A549 treated with Mapracorat at 1 μM for 4 hours (cell line): ENCODE results near the gene ITGA2. TPM values are rescaled to one million over a fixed set of nuclear protein-coding genes. Genes with fewer than 3 reads are reported as not detected.

Experiments used
- total RNA-seq: library from RNA; stranded (reverse); fragments of 200-300 nt; extraction: Qiagen RNA extraction; gene quantifications from 5 replicates; pipeline ENCODE4 v1.2.3, GENCODE V29; 2022

The ITGA2 gene
- total RNA-seq, result 10.4 to 15.2 TPM (median 13.6 TPM) in 5 replicates

DNA sequence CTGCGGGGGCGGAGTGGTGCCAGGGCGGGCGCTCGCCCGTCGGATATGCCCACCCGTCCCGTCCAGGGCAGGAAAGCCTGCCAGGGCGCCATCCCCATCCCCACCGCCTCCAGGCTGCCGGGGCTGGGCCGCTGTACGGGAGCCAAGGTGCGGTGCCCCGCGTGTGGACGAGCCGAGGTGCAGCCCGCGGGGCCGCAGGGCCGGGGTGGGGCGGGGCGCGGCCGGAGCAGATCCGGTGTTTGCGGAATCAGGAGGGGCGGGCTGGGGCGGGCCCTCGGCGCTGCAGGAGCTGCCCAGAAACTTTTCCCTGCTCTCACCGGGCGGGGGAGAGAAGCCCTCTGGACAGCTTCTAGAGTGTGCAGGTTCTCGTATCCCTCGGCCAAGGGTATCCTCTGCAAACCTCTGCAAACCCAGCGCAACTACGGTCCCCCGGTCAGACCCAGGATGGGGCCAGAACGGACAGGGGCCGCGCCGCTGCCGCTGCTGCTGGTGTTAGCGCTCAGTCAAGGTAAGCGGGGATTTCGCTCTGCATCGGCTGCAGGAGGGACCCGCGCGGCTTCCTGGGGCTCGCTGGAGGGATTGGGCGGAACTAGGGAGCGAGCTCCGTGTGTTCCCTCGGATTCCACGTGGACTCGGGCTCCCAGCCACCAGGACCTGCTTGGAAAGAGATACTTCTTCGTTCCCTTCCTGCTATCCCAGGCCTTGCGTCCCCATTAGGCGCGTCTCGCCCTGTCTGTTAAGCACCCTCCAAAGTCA, at the start of gene ITGA2:
Gene ITGA2 (plus strand): TSS at position 328 of the 756 bp plus-strand sequence. CDS start 117 bp downstream, at position 445.

DNA sequence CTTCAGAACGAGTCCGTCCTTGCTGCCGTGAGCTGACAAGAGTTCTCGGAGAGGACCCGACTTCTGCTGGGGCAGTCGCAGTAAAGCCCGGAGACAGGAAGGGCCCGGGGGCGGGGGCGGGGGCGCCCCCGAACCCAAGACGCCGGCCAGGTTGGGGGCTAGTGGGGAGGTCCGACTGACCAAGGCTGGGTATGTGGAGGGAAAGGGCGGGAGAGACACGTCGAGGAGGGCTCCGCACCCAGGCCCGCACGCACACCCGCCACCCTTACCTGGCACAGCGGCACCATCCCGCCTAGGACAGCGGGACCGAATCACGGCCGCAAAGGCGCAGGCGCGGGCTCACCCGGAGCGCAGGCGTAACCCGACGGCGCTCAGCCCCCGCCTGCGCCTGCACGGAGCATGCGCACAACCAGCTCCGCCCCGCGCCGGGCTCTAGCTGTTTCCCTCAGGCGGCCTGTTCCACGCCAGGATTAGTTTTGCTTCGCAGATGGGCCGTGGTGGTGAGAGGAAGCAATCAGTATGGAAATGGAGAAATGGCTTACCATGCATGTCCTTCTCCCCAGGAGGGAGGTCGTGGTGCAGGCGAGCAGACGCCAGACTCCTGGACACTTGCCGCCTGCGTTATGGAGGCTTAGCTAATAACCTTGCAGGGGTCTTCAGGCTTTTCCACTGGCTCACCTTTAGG, 120.4 kb downstream of the ITGA2 start, which contains the start of gene MOCS2:
Gene MOCS2 (minus strand): TSS at position 315 of the 685 bp plus-strand sequence. CDS start 2,583 bp downstream, outside the sequence.

Other genes starting within 250 kb of the ITGA2 start
- gene ITGA1, start 201.4 kb upstream of the ITGA2 start, total RNA-seq, result 0.64 to 1.1 TPM (median 0.92 TPM) in 5 replicates
- 15.9 to 19.4 TPM (median 17.5 TPM) in 5 replicates for gene PELO, start 201.4 kb upstream of the ITGA2 start, total RNA-seq
- 27.9 to 34.8 TPM (median 31.6 TPM) in 5 replicates for gene MOCS2, start 120.4 kb downstream of the ITGA2 start, total RNA-seq